ENCODE data around the gene MAP6.

DNA sequence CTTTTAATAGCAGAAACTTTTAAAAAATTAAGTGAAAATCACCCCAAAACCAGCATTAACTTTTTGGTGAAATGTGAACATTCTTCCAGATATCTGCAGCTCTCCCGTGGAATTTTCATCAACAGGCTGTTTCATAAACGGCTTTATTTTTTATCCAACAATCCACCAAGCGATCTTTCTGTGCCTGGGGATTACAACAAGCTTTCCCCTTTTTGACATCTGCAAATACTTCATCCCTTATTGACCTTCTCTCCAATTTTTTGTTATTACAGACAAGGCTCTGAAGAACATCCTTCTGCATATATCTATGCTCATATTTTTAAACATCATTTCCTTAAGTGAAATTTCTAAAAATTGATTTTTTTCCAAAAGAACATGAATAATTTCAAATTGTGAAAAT, 112.6 kb downstream of the MAP6 start:
- TF ChIP-seq, protein P1, sequence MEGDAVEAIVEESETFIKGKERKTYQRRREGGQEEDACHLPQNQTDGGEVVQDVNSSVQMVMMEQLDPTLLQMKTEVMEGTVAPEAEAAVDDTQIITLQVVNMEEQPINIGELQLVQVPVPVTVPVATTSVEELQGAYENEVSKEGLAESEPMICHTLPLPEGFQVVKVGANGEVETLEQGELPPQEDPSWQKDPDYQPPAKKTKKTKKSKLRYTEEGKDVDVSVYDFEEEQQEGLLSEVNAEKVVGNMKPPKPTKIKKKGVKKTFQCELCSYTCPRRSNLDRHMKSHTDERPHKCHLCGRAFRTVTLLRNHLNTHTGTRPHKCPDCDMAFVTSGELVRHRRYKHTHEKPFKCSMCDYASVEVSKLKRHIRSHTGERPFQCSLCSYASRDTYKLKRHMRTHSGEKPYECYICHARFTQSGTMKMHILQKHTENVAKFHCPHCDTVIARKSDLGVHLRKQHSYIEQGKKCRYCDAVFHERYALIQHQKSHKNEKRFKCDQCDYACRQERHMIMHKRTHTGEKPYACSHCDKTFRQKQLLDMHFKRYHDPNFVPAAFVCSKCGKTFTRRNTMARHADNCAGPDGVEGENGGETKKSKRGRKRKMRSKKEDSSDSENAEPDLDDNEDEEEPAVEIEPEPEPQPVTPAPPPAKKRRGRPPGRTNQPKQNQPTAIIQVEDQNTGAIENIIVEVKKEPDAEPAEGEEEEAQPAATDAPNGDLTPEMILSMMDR (IDR thresholded peaks at IDR 0.05) = no peak
- no peak for TF ChIP-seq POLR2A (IDR thresholded peaks at IDR 0.05)
